ENCODE measurements around the gene AXDND1.
"Not testable (repeated sequence)": the region's sequence is repeated elsewhere in the genome, so short reads cannot be mapped to it uniquely, and the experiment has no call there.

AXDND1 gene, protein sequence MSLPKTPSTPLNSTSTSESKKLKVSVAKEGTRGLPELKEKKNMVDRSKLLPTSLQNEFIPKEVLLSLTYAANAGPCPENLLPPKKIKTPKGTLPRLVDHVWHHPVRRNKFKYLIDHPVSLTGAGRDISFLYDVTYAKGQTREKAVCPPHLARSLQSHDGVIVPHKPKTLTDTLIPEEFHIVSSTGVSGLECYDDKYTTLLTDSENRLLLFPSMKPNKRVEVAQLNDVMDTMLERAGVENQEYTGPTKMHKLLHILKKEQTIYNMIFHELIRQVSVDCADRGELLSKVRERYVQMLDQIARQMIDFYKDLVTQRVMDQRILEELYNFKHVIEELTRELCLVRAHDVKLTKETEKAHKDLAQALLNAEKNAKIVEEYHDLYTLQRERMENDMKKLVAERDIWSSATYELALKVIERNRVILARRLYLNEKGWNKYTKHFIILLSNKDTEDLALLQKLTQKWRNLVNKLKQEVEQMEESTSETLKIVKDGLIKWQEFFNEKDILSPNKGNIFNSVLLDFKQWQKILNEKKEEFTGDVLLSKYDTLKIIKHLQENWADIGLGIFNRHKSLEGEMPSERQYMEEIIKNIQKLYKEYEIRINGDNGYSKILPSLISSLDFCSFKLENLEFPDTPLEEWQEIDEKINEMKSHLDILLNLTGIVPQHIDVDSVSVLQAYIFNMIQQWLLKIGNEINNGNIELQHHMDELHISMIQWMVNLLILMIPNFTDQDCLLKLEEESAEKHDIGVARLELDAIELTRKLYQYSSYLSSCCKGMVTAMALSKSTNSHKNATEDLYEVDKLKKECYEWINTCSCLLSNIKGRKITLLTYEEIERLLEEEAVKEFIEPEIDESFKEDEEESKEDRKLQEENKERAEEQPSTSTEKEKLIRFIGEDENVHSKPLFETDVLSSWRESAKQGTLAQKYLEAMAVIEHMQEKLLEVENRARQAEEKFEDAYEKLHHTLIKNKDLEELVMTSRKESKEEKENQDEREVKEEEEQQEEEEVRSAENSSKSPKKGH

DNA sequence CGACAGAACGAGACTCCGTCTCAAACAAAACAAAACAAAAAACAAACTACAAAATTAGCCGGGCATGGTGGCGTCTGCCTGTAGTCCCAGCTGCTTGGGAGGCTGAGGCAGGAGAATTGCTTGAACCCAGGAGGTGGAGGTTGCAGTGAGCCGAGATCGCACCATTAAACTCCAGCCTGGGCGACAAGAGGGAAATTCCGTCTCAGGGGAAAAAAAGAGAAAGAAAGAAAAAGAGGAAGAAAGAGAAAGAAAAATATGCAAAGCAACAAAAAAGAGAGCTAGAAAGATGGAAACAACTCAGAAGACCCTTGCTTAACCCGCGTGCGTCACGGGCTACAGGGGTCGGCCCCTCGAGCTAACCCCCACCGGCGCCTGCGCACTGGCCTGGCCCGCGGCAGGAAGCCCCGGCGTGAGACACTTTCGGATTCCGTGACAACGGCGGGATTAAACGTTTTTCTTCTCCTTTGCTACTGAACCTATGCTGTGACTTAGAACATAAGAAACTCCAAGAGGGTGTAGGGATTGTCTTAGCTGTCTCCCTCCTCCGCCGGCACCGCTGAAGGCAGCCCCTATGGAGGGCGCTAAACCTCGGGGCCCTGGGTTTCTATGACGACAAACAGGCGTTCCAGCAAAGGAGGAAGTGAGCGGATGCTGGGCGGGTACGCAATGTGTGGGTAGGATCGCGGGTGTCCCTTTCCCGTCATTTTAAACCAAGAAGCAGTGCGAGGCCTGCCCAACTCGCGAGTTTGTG, at the start of gene AXDND1:
TSS of gene AXDND1 (plus strand) at position 630 of the 751 bp plus-strand sequence. CDS start 539 bp downstream, outside the sequence.
- DNase-seq = peak; percentile 36

DNA sequence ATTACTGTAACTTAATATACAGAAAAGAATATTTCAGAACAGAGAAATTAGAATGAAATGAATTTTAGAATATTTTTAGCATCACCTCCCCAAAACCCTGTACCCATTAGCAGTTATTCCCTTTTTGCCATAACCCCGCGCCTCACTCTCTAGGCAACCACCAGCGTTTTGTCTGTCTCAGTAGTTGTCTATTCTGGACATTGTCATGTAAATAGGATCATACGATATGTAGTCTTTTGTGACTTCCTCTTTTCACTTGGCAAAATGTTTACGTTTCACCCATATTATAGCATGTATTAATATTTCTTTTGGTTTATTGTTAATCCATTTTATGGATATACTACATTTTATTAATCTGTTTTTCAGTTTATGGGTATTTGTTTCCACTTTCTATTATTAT, 47.3 kb upstream of the AXDND1 start:
- no peak for DNase-seq

GRCh38 chr1:179321533-179322216, 44.1 kb upstream of the AXDND1 start:
- no peak for DNase-seq

- no peak for DNase-seq
Observed at GRCh38 chr1:179322557-179322956, 43.2 kb upstream of the AXDND1 start.

DNA sequence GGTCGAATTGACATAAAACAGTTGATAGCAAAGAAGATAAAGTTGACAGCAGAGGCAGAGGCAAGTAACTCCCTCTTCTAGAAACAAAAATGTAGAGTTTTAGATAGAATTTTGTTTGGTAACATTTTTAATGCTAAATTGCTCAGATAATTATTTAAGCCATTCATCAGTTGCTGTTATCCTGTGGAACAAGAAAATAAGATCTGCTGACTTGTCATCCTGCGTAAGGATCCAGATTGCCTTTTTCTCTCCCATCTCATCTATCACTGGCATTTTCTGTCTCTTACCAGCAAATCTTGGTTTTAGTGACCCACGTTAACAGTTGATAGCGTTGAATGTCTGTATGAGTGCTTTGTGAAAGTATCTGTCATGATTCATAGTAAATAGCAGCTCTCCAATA, 42.3 kb upstream of the AXDND1 start:
- DNase-seq = no peak

GRCh38 chr1:179325836-179326235, 39.9 kb upstream of the AXDND1 start:
- DNase-seq = no peak

DNA sequence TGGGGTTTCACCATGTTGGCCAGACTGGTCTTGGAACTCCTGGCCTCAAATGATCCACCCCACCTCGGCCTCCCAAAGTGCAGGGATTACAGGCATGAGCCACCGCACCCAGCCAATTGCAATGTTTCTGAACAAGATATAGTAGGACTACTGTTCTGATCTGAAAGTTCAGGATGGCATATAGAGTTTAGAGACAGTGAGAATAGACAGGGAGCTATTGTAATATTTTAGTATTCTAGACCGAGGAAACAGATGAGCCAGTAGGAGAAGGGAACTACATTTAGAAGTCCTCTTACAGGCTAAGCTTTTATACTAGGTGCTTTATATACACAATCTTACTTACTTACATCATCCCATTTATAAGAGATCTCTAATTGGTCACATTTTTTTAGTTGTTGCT, 39.0 kb upstream of the AXDND1 start:
- DNase-seq = no peak

DNA sequence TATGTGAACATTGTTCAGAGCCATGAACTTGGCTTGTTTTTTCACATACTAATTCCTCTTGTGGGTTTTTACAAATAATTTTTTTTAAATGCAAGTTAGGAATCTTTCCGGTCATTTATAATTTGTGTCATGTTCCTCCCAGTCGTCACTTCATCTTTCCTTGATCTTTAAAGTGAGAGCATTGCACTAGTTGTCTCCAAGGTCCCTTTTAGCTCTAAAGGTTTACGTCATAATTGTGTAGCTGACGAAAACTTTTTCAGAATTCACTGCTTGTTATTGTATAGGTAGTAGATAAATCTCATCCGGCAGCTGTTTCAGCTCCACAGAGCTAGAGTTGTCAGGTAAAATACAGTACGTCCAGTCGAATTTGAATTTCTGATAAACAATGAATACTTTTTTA, 38.6 kb upstream of the AXDND1 start:
- DNase-seq = no peak

DNA sequence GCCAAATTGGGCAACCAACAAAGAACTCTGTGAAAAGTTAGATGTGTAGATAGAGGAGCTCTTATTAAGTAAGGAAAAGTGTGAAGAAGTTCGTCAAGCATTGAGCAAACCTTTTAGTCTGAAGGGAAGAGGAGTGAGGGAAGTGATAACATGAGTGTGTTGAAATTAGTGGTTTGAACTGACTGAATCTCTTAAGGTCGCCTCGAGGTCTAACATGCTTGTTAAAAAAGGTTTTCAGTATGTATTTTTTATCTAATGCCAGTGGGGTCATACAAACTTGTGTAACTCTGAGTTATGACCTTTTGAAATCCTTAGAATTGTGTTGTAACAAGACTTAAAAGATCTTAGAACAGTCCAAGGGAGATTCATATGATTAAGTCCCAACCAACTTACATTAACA, 38.1 kb upstream of the AXDND1 start:
- no peak for DNase-seq

DNA sequence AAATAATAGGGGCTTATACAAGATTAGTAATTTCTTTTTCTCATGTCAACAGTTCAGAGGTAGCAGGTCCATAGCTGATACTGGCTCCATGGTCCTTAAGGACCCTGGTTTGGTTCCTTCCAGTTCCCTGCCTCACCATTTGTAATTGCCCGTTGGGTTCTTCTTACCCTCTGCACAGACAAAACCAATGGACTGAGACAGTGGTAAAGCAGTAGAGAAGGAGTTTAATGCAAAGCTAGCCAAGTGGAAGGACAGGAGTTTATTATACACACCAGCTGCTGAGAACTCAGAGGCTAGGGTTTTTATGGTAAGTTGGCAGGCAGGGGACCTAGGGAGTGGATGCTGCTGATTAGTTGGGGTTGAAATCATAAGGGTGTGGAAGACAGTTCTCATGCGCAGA, 35.9 kb upstream of the AXDND1 start:
- DNase-seq = no peak

GRCh38 chr1:179334440-179334839, 31.3 kb upstream of the AXDND1 start:
- DNase-seq = no peak

GRCh38 chr1:179337288-179337687, 28.5 kb upstream of the AXDND1 start:
- DNase-seq = no peak

- no peak for DNase-seq
Observed at GRCh38 chr1:179337942-179338560, 27.7 kb upstream of the AXDND1 start.

GRCh38 chr1:179340918-179341317, 24.9 kb upstream of the AXDND1 start:
- DNase-seq = no peak

- DNase-seq = no peak
Observed at GRCh38 chr1:179341943-179342547, 23.7 kb upstream of the AXDND1 start.

- no peak for DNase-seq
Observed at GRCh38 chr1:179342740-179343404, 22.9 kb upstream of the AXDND1 start.

DNA sequence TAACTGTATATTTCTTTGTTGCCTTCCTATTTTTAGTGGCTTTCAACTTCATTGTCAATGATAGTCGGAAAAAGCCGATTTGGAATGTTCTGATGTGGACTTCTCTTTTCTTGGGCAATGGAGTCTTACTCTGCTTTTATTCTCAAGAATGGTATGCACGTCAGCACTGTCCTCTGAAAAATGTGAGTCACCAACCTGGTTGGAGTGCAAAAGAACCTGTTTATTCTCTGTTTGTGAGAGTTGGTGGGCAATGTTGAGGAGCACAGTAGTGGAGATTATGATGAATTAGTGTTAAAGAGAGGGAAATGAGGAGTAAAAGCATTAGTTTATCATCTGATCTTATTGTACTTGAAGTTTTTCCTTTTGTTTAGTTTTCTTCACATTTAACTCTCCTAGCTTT, 14.5 kb upstream of the AXDND1 start:
- DNase-seq = no peak

DNA sequence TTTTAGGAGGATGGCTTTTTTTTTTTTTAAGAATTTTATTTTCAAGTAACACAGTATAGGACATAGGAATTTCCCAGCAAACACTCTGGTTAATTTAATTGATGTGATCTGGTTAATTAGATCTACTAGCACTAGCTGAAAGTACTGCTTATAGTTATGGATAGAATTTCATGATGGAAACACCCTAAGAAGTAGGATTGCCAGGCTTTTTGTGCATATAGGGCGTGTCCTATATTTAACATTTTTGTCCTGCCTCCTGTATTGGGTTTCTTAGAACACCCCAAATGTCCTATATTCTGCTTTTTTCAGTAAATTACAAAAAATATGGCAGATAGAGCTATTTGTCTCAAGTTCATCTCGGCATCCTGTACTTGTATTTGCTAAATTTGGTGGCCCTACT, 13.5 kb upstream of the AXDND1 start:
- no peak for DNase-seq

- no peak for DNase-seq
Observed at GRCh38 chr1:179353546-179353945, 12.2 kb upstream of the AXDND1 start.

DNA sequence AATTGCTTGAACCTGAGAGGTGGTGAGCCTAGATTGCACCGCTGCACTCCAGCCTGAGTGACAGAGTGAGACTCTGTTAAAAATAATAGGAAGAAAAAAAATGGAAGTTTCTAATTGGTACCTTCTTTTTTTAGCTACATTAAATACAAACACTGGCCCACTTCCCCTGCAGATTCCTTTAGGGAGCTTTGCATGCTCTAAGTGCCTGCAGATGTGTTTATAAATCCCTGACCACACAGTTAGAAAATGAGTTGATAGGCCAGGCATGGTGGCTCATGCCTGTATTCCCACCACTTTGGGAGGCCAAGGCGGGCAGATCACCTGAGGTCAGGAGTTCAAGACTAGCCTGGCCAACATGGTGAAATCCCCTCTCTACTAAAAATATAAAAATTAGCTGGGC, 4.1 kb upstream of the AXDND1 start:
- DNase-seq = not testable (repeated sequence)
